HepG2 (cell line): ENCODE results near the gene CADPS. TPM values are rescaled to one million over a fixed set of nuclear protein-coding genes. Genes with fewer than 3 reads are reported as not detected.
A peak's percentile ranks its signal among the peaks of the same experiment; 100 is the strongest.

Experiments
- ATAC-seq: fragments of 200-7000 bp; cut with Tn5 transposase; 3 replicates; pipeline ENCODE4 v1.9.1; 2020; ENCODE audit warnings: mild to moderate bottlenecking, moderate library complexity
- BruUV-seq: library from RNA; stranded (reverse); fragments of 400-500 nt; replicated peaks from 2 replicates; lab custom pipeline; 2021; lab: Mats Ljungman, UMichigan
- CTCF ChIA-PET: fragments of 300-600 bp; formaldehyde crosslinking; extraction: SDS; loops from one replicate; lab custom pipeline; 2021; ENCODE audit warnings: low total read pairs, inconsistent platforms, low intra/inter-chr PET ratio; lab: Yijun Ruan, JAX
- POLR2A ChIA-PET: fragments of 350-600 bp; sonication (Branson Sonifier 250); formaldehyde crosslinking; loops from one replicate; lab custom pipeline; 2020; ENCODE audit warnings: antibody characterized with exemption, inconsistent platforms; lab: Yijun Ruan, JAX
- DNase-seq: peaks from one replicate; pipeline ENCODE4 v3.0.0-alpha.2; 2015; ENCODE audit warnings: low spot score
- FAIRE-seq: peaks from 3 replicates; lab custom pipeline; 2011; peaks lifted over from hg19 to GRCh38; lab: Jason Lieb, UNC
- H2AFZ ChIP-seq: one replicate; pipeline ENCODE4 v1.6.1; 2011; ENCODE audit warnings: low read length, inconsistent platforms
- H3K27ac ChIP-seq: fragments of 300-600 bp; 3 replicates; pipeline ENCODE4 v1.8.0; 2011; ENCODE audit warnings: mixed run types, mild to moderate bottlenecking, mixed read lengths, low read length, inconsistent platforms; ENCODE audit not compliant: insufficient read depth; ENCODE audit errors: extremely low read length
- H3K27me3 ChIP-seq, 2 experiments: fragments of 200-600 bp in 1 of 2; 2 replicates in 1 of 2; 3 replicates in 1 of 2; pipeline versions ENCODE4 v1.6.0 to v1.8.0; 2011; ENCODE audit warnings: low read length in 2 of 2, mild to moderate bottlenecking in 2 of 2, moderate library complexity in 2 of 2, inconsistent platforms in 1 of 2; ENCODE audit not compliant: insufficient read depth in 2 of 2, control insufficient read depth in 1 of 2
- H3K36me3 ChIP-seq, 2 experiments: fragments of 200-600 bp in 1 of 2; replicated peaks in 1 of 2; 2 replicates in 1 of 2; 3 replicates in 1 of 2; pipeline versions ENCODE4 v1.5.1 to v1.8.0; 2011; ENCODE audit warnings: low read length in 2 of 2, inconsistent platforms in 1 of 2; ENCODE audit not compliant: insufficient read depth in 2 of 2, control insufficient read depth in 1 of 2
- H3K4me1 ChIP-seq: 2 replicates; pipeline ENCODE4 v1.5.1; 2012; ENCODE audit warnings: low read length, inconsistent platforms; ENCODE audit not compliant: insufficient read depth
- H3K4me2 ChIP-seq: 2 replicates; pipeline ENCODE4 v1.6.0; 2011; ENCODE audit warnings: low read depth, low read length, inconsistent platforms
- H3K4me3 ChIP-seq, 3 experiments: fragments of 200-600 bp in 1 of 3; sonication (generic), shearing (Covaris generic) in 1 of 3; replicated peaks in 1 of 3; 2 replicates each; pipeline ENCODE4 v1.5.1; 2011 to 2016; ENCODE audit warnings: low read length in 3 of 3, inconsistent platforms in 2 of 3, low read depth in 2 of 3, mild to moderate bottlenecking in 2 of 3, control low read depth in 1 of 3, mixed read lengths in 1 of 3; ENCODE audit not compliant: insufficient read depth in 1 of 3
- H3K79me2 ChIP-seq: one replicate; pipeline ENCODE4 v1.6.1; 2011; ENCODE audit warnings: low read length, inconsistent platforms; ENCODE audit not compliant: insufficient read depth
- H3K9ac ChIP-seq: 2 replicates; pipeline ENCODE4 v1.6.0; 2011; ENCODE audit warnings: mild to moderate bottlenecking, low read depth, low read length, inconsistent platforms; ENCODE audit not compliant: insufficient read depth
- H3K9me3 ChIP-seq: 2 replicates; pipeline ENCODE4 v1.5.1; 2012; ENCODE audit warnings: mild to moderate bottlenecking, low read length
- H4K20me1 ChIP-seq: 2 replicates; pipeline ENCODE4 v1.6.0; 2011; ENCODE audit warnings: inconsistent platforms, mild to moderate bottlenecking, low read length, moderate library complexity; ENCODE audit not compliant: insufficient read depth
- ARNT2 ChIP-seq: sonication (generic); formaldehyde crosslinking; IDR thresholded peaks from 2 replicates; pipeline ENCODE4 v1.8.0; 2022; ENCODE audit warnings: mild to moderate bottlenecking, low read depth, missing genetic modification reagents, moderate library complexity
- IKZF1 ChIP-seq: fragments of 450-650 bp; IDR thresholded peaks from 2 replicates; pipeline ENCODE4 v1.7.1; 2016
- STAG1 ChIP-seq: sonication (generic); formaldehyde crosslinking; IDR thresholded peaks from 2 replicates; pipeline ENCODE4 v1.4.0; 2020; ENCODE audit warnings: missing genetic modification reagents
- YEATS4 ChIP-seq: sonication (generic); formaldehyde crosslinking; IDR thresholded peaks from 2 replicates; pipeline ENCODE4 v1.4.0; 2020; ENCODE audit warnings: missing genetic modification reagents, borderline replicate concordance
- ZNF777 ChIP-seq: sonication (generic); formaldehyde crosslinking; IDR thresholded peaks from 2 replicates; pipeline ENCODE4 v1.4.0; 2020; ENCODE audit warnings: missing genetic modification reagents
- WGBS: methylation state at CpG from one replicate; pipeline ENCODE4 v1.1.6; 2017; ENCODE audit warnings: low lambda C conversion rate; 5-methylcytosine and 5-hydroxymethylcytosine counted together
- in situ Hi-C: cut with HindIII; loops from 2 replicates; pipeline ENCODE4 v1.10.0; 2017; ENCODE audit warnings: low pct_unique_long_range_greater_than_20kb; ENCODE audit not compliant: extremely low pct_ligation_motif_present
- intact Hi-C: fragments of 100-400 bp; cut with micrococcal nuclease; formaldehyde crosslinking; loops from one replicate; pipeline ENCODE4 v1.10.0; 2022; ENCODE audit not compliant: unreplicated experiment
- polyA plus RNA-seq, 8 experiments: library from polyadenylated mRNA; depleted of rRNA in 3 of 8; stranded (reverse) in 7 of 8; unstranded in 1 of 8; fragments of >200 nt; fragmentation: Illumina TruSeq in 4 of 8; extraction: Trizol in 4 of 8; gene quantifications; 2 replicates each; pipeline versions ENCODE4 v1.2.1 to v1.2.3, GENCODE V29; 2011 to 2016; ENCODE audit warnings: low read depth in 4 of 8, missing spikeins in 1 of 8, mixed read lengths in 1 of 8; ENCODE audit not compliant: insufficient read depth in 1 of 8
- total RNA-seq, 5 experiments: library from RNA; depleted of rRNA; stranded (reverse); fragments of >200 nt; fragmentation: Illumina TruSeq; extraction: Trizol; gene quantifications; 2 replicates each; pipeline ENCODE4 v1.2.3, GENCODE V29; 2016; ENCODE audit warnings: low read depth in 1 of 5
- TF ChIP-seq, protein P1 (sequence below): sonication (generic); formaldehyde crosslinking; IDR thresholded peaks from 2 replicates; pipeline ENCODE4 v1.9.0; 2021; ENCODE audit warnings: missing genetic modification reagents, borderline replicate concordance
- TF ChIP-seq, protein P2 (sequence below): sonication (generic); formaldehyde crosslinking; IDR thresholded peaks from 2 replicates; pipeline ENCODE4 v1.5.0; 2020; ENCODE audit warnings: mild to moderate bottlenecking, missing genetic modification reagents, moderate library complexity

The CADPS gene
- total and polyA plus RNA-seq, 2 of the 13 experiments (the other 11 are each of a cell fraction or from before 2014, with no cell fraction given): not detected

DNA sequence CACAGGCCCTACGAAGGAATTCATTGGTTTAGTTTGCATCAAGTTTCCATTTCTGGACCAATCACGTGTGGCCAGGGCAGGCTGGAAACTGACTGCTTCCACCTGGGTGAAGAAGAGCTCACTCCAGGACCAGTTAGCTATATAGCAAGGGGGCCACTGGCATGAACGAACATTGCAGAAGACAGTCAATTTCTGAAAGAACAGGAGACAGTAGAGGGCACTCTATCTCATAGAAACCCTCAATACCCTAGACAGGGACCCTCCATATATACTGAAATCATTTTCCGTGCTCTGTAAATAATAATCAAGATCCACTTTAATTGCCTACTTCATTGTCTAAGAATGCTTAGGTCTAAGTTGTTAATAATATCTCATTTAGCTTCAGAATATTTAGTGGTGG, 215.6 kb downstream of the CADPS start:
- ChIA-PET CTCF (no interaction called here), POLR2A (no interaction called here)
- DNase-seq (no peak), FAIRE-seq (no peak), ATAC-seq (peak; percentile 61; the same call in 2 of the 3 replicates)
- TF ChIP-seq IKZF1: no peak
- TF ChIP-seq ZNF777 (CRISPR knock-in tag): no peak
- TF ChIP-seq, protein P1, sequence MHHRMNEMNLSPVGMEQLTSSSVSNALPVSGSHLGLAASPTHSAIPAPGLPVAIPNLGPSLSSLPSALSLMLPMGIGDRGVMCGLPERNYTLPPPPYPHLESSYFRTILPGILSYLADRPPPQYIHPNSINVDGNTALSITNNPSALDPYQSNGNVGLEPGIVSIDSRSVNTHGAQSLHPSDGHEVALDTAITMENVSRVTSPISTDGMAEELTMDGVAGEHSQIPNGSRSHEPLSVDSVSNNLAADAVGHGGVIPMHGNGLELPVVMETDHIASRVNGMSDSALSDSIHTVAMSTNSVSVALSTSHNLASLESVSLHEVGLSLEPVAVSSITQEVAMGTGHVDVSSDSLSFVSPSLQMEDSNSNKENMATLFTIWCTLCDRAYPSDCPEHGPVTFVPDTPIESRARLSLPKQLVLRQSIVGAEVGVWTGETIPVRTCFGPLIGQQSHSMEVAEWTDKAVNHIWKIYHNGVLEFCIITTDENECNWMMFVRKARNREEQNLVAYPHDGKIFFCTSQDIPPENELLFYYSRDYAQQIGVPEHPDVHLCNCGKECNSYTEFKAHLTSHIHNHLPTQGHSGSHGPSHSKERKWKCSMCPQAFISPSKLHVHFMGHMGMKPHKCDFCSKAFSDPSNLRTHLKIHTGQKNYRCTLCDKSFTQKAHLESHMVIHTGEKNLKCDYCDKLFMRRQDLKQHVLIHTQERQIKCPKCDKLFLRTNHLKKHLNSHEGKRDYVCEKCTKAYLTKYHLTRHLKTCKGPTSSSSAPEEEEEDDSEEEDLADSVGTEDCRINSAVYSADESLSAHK: no peak
- TF ChIP-seq, protein P2, sequence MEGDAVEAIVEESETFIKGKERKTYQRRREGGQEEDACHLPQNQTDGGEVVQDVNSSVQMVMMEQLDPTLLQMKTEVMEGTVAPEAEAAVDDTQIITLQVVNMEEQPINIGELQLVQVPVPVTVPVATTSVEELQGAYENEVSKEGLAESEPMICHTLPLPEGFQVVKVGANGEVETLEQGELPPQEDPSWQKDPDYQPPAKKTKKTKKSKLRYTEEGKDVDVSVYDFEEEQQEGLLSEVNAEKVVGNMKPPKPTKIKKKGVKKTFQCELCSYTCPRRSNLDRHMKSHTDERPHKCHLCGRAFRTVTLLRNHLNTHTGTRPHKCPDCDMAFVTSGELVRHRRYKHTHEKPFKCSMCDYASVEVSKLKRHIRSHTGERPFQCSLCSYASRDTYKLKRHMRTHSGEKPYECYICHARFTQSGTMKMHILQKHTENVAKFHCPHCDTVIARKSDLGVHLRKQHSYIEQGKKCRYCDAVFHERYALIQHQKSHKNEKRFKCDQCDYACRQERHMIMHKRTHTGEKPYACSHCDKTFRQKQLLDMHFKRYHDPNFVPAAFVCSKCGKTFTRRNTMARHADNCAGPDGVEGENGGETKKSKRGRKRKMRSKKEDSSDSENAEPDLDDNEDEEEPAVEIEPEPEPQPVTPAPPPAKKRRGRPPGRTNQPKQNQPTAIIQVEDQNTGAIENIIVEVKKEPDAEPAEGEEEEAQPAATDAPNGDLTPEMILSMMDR (CRISPR knock-in tag): peak; percentile 43
- TF ChIP-seq YEATS4 (CRISPR knock-in tag): no peak
- peak; percentile 33 for TF ChIP-seq STAG1 (CRISPR knock-in tag)
- no peak for TF ChIP-seq ARNT2 (CRISPR knock-in tag)
- intact Hi-C loops (loop anchor here (10.0 kb wide), 1 partner anchor 145 kb away; no protein-coding TSS in a partner anchor), in situ Hi-C loops (loop anchor here (10.0 kb wide), 1 partner anchor 535 kb away; no protein-coding TSS in a partner anchor)
- no TSS peak for BruUV-seq
- no peak overlapping the region for H3K27ac ChIP-seq
- H2AFZ ChIP-seq: no peak overlapping the region
- 0% methylated on average over 4 of the region's 4 CpGs for WGBS
- H4K20me1 ChIP-seq: no peaks in the 10 kb centered on the region
- H3K27me3 ChIP-seq: peaks cover 0 to 3% of the 10 kb centered on the region in 2 experiments; a peak in 1 of 5 replicates
- H3K4me3 ChIP-seq: no peak overlapping the region
- no peaks in the 10 kb centered on the region for H3K36me3 ChIP-seq
- no peaks in the 10 kb centered on the region for H3K4me1 ChIP-seq
- no peak overlapping the region for H3K4me2 ChIP-seq
- no peak overlapping the region for H3K9ac ChIP-seq
- H3K79me2 ChIP-seq: no peaks in the 10 kb centered on the region
- no peaks in the 10 kb centered on the region for H3K9me3 ChIP-seq
